ENCODE results near the gene C1orf167.

Gene C1orf167, protein sequence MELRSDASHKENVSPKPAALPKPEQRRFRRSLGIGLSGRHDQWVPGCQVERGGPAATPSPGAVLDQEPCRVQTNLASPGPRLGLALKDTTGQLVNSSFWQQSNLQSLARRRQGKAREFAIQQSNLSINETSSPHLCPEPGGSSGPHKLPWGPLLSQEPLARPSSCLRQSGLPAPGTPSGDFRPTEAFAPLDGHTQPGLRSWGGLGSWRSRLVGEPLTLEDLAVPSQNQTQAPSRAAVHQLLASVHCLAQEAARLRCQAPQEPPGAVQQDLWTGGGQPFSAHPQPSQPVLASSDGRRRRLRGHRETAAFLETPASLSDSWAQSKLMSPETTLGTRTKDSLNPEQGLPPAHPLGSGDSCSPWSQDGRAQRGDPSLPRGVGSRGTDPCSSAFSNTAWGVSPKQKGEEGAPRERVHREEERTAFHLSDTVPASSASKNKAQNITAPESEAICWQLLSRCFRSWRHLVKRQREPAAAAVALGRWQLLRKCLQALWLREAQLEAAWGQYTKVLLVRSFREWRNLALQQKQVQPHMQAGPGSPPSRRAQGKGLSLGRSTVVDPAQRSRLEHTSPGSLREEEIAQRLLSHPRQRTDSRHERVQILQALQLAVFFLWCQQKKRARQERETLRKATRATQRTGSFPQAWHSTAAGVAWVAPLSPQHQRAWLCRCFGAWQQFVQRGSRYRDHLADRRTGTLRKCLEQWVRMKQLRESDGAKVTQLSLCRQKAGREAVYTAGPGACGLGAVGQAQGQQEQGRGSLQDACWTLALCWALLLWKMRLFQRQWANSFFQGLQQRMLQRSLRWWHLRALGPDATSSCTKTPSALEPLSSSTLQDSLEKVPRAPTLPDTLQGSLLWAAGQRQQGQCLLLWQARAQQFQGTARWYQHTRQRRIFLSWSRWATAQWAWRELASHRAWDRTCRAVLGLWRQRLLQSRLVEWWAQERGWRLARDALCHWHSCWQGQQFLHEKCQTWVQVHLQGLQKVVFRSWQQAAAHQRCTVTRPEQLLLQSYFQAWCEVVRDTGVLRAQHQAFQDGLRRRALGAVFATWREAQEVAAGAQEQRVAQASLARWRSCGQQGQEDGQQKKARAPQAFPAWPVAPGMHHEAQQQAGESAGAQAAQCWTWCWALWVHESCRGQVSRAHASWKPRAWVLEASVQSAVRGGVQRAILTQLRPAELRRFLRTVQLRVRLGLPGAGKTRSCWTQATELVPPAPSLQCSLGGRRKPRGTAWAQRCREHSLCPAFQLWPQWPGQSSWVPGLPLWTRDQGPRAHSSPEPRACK (N-terminal part only)

DNA sequence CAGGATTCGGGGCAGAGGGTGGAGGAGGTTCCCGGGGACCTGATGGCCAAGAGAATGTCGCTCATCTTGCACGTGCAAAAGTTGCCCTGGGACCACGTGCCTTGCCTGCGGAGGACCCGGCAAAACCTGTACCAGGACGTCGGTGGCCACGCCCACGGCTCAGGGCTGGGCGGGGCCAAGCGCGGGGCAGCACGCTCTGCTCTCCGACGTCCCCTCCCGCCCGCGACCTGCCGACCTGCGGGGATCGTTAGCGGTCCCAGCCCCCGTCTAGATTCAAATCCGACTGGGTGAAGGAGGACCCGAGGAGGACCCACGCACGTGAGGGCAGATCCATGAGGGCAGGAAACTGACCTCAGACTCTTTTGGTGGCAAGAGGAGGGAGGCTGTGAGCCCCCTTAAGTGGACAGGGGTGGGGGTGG is at the start of gene C1orf167:
TSS of gene C1orf167 (plus strand) at position 206 of the 419 bp plus-strand sequence. CDS start 2,208 bp downstream, outside the sequence.
- peak; percentile 39 for DNase-seq

DNA sequence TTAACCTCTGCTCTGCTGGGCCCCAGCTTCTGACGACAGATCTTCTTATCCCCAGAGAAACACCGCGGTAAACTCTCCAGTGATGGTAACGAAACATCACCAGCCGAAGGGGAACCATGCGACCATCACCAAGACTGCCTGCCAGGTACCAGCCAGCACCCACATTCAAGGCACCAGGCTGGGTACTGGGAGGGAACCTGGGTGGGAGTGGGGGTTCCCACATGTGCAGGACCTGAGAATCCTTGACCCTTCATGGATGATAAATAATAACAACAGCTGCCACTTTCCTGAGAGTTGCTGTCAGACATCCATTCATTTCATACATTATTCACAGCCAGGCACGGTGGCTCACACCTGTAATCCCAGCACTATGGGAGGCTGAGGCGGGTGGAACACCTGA is 49.7 kb upstream of the C1orf167 start:
- no peak for DNase-seq

DNA sequence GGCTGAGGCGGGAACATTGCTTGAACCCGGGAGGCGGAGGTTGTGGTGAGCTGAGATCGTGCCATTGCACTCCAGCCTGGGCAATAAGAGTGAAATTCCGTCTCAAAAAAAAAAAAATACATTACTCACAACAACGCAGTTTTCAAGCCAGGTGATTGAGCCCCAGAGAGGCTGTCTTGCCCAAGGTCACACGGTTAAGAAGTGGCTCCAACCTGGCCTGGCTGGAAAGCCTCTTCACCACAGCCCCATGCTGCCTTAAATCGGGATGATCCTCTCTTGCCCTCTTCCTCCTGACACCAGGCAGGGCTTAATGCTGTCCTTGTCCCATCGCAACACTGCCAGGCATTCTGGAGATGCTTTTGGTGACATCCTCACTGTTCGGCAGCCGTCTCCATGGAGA is 48.9 kb upstream of the C1orf167 start:
- no peak for DNase-seq

DNA sequence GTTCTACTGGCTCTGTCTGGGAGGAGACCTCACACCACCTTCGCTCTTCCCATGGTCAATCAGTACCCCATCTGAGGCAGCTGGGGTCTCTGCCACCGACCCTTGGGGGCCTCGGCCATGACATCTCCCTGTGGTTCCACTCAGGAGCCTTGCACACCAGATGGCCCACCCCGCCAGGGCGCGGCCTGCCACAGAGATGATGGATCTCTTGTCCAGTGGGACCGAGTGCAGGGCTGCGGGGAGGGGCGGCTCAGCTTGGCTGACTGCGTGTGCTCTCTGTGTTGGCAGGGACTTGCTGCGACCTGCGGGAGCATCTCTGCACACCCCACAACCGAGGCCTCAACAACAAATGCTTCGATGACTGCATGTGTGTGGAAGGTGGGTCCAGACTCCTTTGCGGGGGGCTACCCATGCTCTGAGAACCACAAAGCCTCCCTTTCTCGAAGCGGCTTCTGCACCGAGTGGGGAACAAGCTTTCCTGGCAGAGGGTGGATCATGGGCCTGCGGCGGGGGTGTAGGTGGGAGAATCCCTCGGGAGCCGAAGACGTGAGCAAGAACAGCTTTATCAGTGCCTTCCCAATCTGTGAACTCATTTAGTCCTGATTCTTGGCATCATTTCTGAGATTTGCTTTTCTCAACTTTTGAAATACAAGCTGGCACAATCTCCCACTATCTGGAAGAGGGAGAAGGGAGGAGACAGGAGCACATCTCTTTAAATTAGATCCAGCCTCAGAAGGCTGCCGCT is 47.0 kb upstream of the C1orf167 start:
- DNase-seq = no peak

DNA sequence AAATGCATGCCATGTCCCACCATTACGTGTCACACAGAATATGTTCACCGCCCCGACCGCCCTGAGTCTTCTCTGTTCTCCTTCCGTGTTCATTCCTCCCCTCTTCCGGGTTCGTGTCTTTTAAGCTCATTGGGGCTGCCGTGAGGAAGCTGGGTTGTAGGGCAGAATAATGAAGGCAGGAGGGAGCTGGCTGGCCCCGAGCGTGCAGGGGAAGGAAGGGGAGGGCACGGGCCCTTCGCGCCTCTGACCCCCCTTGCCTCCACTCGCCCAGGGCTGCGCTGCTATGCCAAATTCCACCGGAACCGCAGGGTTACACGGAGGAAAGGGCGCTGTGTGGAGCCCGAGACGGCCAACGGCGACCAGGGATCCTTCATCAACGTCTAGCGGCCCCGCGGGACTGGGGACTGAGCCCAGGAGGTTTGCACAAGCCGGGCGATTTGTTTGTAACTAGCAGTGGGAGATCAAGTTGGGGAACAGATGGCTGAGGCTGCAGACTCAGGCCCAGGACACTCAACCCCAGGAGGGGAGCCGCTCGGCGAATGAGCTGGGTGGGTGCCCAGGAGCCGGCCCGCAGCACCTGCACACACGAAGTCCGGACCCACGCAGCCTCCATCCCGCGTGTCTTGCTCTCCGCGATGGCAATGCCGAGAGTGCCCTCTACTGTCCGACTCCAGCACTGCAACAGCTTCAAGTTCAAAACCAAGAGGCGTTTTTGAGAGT is 42.5 kb upstream of the C1orf167 start:
- peak; percentile 90 for DNase-seq

- DNase-seq = no peak
Measured at GRCh38 chr1:11720033-11720376, 42.0 kb upstream of the C1orf167 start.

- DNase-seq = no peak
Measured at GRCh38 chr1:11720525-11720924, 41.5 kb upstream of the C1orf167 start.

DNA sequence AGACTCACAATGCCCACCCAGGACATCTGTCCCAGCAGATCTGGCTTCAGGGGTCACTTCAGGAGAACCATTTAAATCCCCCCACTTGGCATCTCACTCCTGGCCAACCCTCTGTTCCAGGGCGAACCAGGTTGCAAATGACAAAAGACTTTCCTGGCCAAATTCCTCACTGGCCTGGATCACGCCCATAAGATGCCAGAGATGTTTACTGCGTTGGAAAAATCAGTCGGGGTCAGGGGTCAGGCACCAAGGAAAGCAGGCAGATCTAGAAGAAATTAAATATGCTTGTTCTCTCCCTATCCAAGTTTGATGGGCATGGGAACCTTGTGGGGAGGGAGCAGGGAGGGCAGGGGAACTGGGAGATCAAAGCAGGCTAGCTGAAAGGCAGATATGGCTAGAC is 40.7 kb upstream of the C1orf167 start:
- DNase-seq = no peak

DNA sequence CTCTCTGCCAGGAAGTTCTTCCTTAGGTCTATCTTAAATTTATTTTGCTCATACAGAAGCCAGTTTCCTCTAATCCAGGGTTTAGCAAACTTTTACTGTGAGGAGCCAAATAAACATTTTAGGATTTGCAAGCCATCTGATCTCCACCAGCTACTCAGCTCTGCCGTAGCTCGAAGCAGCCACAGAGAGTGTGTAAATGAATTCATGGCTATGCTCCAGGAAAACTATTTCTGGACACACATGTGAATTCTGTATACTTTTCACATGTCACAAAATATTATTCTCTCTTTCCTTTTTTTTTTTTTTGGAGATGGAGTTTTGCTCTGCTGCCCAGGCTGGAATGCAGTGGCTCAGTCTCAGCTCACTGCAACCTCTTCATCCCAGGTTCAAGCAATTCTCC is 39.5 kb upstream of the C1orf167 start:
- no peak for DNase-seq

DNA sequence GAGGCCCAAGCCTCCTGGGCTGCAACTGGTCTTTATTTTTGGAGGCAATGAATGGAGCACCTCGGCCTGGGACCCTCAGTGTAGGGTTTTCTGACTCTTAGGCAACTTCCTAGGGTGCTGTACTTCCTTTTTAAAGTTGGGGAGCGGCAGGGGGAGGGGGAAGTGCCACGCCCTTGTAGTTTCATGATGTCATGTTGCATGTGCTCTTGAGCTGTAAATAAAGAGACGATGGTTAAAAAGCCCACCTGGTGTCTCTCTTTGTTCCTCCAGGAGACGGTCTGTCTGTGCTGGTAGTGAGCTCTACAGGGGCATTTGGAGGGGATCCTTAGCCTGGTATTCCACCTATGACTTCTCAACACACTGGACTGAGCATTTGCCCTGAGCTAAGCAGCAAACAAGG is 36.4 kb upstream of the C1orf167 start:
- no peak for DNase-seq

GRCh38 chr1:11727119-11727518 is 34.9 kb upstream of the C1orf167 start:
- DNase-seq = no peak

GRCh38 chr1:11728126-11728806 is 33.7 kb upstream of the C1orf167 start:
- DNase-seq = no peak

DNA sequence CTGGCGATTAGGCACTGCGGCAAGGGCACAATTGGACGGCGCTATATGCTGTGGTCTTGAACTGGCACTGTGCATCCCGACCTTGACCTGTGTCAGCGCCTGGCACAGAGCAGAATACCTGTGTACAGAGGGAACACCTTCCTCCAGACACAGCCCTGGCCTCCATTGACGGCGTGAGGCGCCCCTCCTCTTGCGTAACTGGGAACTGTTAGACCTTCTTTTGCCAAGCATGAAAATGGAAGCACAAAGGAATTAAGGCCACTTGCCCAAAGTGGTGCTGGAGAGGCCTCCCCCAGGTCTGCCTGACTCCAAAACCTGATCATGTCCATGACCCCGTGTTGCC is 32.9 kb upstream of the C1orf167 start:
- no peak for DNase-seq

DNA sequence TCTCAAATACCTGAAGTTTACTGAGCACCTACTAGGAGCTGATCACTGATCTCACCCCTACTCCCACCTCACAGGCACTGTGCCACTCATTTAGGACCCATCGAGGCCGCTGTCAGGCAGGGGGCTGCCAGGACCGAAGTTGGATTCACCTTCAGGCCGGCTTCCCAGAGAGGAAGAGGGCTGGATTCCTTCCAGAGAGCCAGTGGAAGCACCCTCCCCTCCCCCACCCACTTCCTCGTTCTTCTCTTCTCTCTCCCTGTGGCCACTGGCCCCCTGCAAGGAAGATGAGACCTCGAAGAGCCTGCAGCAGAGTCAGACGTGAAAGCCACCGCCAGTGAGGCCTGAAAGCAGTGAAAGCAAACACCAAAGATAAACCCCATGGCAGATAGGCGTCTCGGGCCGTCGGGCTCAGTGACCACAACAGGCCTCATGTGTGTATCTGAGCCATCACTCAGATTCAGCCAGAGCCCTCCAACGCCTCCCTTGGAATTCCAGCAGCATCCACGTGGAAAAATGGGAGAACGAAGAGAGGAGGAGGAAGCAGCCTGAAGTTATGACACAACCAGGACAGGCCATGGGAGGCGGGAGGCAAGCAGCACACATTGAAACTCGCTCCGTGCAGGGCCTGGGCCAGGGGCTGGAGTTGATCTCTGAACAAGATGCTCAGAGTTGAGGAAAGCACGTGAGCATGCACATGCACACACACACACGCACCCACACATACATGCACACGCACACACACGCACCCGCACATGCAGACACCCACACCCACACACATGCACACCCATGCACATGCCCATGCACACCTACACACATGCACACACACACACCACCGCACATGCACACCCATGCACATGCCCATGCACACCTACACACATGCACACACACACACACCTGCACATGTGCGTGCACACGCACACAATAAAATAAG is 32.2 kb upstream of the C1orf167 start:
- DNase-seq = no peak

- DNase-seq = no peak
Measured at GRCh38 chr1:11730429-11730891, 31.5 kb upstream of the C1orf167 start.

- DNase-seq = no peak
Measured at GRCh38 chr1:11731691-11732283, 30.2 kb upstream of the C1orf167 start.

DNA sequence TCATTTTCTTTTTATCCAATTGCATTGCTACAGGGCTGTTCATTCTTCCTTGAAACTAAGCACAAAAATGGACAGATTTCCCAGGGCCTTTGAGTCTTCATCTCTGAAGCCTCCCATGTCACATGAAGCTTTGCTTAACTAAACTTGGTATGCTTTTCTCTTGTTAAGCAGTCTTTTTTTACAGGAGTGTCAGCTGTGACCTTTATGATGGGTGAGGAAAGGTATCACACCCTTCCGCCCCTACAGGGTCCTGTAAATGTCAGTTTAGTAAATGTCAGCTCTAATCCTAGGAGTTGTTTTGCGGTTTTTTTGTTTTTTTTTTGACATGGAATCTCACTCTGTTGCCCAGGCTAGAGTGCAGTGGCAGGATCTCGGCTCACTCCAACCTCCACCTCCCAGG is 28.7 kb upstream of the C1orf167 start:
- no peak for DNase-seq

DNA sequence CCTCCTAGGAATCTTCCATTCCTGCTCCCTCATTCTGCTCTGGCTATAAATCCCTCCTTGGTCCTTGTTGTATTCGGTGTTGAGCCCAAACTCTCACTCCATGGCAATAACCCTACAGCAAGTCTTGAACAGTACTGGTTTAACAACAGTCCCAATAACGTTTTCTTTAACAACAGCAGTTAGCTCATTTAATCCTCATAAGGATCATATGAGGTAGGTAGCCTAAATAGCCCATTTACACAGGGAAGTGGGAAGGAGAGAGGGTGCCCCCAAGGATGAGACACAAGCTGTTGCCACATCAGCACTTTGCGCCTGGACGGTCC is 26.5 kb upstream of the C1orf167 start:
- no peak for DNase-seq

DNA sequence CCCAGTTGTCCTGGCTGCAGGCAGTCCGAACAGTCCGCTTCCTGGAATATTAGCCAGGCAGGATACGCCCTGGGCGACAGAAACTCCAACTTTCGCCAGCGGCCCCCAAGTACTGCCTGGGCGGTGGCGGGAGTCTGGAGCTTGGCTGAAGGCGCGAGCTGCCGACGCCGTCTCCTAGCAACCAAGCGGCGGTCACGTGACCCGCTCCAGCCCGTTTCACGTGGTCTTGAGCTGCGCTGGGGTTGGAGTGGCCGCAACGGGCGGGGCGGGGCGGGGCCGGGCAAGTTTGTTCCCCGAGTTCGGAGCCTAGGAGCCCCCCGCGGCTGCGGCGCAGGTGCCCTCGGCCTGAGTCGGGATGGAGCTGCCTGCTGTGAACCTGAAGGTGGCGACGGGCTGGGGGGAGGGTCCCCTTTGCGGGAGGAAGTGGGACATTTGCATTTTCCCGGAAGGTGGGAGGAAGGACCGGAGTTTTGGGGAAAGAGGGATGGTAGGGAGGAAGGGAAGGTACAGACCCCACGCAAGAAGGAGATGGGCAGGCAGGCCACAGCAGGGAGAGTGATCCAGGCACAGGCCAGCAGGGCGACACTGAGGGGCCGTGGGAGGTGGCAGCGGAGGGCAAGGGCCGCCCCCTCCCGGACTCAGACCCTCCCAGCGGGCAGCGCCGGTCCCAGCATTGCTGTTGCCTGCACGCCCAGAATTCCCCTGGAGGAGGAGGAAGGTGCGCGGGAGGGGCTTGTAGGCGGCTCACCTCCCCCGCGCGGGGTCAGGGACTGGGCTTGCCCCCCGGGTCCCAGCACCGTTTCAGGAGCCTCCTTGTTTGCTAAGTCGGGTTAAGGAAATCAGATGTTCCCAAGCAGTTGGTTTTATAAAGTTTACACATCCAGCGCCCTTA is 25.9 kb upstream of the C1orf167 start, which contains the start of gene AGTRAP:
TSS of gene AGTRAP (plus strand) at position 283 of the 892 bp plus-strand sequence. CDS start at position 356, 73 bp downstream.
- DNase-seq = peak; percentile 83
